NOMO-1 treated with DMSO at 0.1 percent for 48 hours (cell line): ENCODE measurements around the gene DCAF11.

Experiments
- DNase-seq: peaks from one replicate; lab custom pipeline; 2025; ENCODE audit not compliant: unreplicated experiment; lab: John Stamatoyannopoulos, UW

Gene DCAF11

GRCh38 chr14:24156840-24157239, 42.3 kb downstream of the DCAF11 start:
- DNase-seq: no peak

GRCh38 chr14:24157331-24157730, 42.8 kb downstream of the DCAF11 start:
- DNase-seq: no peak

- no peak for DNase-seq
Measured at GRCh38 chr14:24159777-24160498, 45.4 kb downstream of the DCAF11 start.

GRCh38 chr14:24160499-24160849, 45.9 kb downstream of the DCAF11 start:
- DNase-seq: no peak

GRCh38 chr14:24160850-24161804, 46.5 kb downstream of the DCAF11 start, which contains the start of gene IRF9:
IRF9 (plus strand) TSS chr14:24161265; CDS start chr14:24162145, 880 bp downstream.
- DNase-seq: peak; percentile 98

GRCh38 chr14:24162093-24162492, 47.5 kb downstream of the DCAF11 start:
- DNase-seq: no peak

- no peak for DNase-seq
Measured at GRCh38 chr14:24164518-24164991, 50.0 kb downstream of the DCAF11 start.

GRCh38 chr14:24165785-24166184, 51.2 kb downstream of the DCAF11 start:
- DNase-seq: no peak

GRCh38 chr14:24167469-24168114, 53.0 kb downstream of the DCAF11 start:
- no peak for DNase-seq

- no peak for DNase-seq
Measured at GRCh38 chr14:24171422-24172260, 57.1 kb downstream of the DCAF11 start, which contains the start of gene REC8. REC8 (plus strand) TSS chr14:24172080; CDS start chr14:24172553, 473 bp downstream.

- no peak for DNase-seq
Measured at GRCh38 chr14:24172261-24172860, 57.8 kb downstream of the DCAF11 start.

- DNase-seq: no peak
Measured at GRCh38 chr14:24172871-24173281, 58.3 kb downstream of the DCAF11 start.
